NCI-H748 (cell line): Measurements from ENCODE around the gene SUCNR1.

Source experiments
- DNase-seq: peaks from one replicate; lab custom pipeline; 2025; ENCODE audit not compliant: unreplicated experiment; lab: John Stamatoyannopoulos, UW

The SUCNR1 gene

DNA sequence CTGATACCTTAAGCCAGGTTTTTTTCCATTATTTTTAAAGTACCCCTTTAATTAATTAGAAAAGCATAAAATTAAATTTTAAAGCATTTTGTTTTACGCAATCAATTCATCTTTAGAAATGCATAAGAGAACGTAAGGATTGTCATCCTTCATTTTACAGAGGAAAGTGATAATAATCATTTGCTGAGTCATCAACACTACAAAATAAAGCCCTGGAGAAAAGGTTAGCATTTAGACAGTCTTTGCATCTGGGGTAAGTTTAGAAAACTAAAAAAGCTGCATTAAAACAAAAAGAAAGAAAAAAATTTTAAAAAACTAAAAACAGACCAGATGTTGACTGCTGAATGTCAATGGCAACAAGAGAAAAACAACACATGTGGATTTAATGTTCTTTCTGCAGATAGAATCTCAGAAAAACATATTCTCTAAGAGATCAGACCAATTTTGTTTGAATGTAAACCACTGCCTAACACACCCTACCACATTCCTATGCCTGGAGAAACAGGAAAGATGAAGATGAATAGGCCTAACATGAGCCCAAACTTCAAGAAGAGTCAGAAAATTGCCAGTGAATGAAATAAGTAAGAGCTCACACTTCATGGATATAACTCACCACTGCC, 59.9 kb downstream of the SUCNR1 start:
- no peak for DNase-seq
